ENCODE data around the gene SLC41A1.

DNA sequence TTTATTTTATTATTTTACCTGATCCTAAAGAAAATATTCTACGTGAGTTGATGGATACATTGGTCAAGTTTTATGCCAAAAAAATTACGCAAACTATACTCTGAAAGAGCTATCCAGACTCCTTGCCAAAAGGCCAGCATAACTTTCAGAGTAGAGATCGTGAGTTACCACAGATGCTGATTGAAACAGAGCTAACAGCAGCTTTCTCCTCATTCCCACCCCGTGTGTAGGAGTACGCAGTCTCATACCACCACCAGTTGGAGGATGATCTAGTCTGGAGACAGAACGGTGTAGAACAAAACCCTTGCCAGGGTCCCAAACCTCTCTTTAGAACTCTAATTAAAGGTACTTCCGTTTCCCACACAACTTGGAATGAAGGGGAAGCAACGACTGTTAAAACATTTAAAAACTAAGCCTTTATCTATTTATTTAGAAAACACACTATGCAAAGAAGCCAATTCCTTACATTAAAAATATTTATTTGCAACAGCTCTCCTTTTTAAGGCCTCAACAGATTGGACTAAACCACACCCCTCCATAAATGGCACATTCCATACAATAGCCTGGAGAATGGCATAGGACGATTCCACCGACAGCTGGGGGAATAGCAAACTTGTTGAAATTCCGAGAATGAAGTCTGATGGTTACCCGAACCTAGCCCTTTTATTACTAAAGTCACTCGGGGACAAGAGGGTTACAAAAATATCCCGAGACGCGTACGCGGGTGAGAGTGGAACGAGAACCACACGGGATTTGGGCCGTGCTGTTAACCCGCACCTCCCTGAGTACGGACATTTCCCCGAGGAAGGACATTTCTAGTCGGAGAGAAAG is 64.4 kb downstream of the SLC41A1 start:
- TF ChIP-seq TAF1 (IDR thresholded peaks at IDR 0.05; ENCODE audit: low read depth, low read length) (no peak), POLR2A (IDR thresholded peaks at IDR 0.05; ENCODE audit: low read depth, low read length) (peak; percentile 41; the same call in 1 of the 2 replicates), POU2F2 (IDR thresholded peaks at IDR 0.05; ENCODE audit: low read depth, low read length) (0 out of 2 replicates have a peak, but pooled peaks have one; percentile 27), POLR2AphosphoS5 (IDR thresholded peaks at IDR 0.05; ENCODE audit: low read depth, low read length) (no peak; the same call in 1 of the 2 replicates), SPI1 (IDR thresholded peaks at IDR 0.05; ENCODE audit: low read depth, low read length) (no peak)

Data from GM12891 (cell line).